ENCODE measurements around the gene TANGO2.

GRCh38 chr22:19990609-19991394, 30.1 kb upstream of the TANGO2 start:
- TF ChIP-seq CTCF (conservative IDR thresholded peaks at IDR 0.05; ENCODE audit: low read depth, low read length) (no peak), EZH2 (IDR thresholded peaks at IDR 0.05; ENCODE audit: borderline replicate concordance, low read depth, low read length, poor library complexity, severe bottlenecking) (no peak)

Data from A673 (cell line).